GM12874 (cell line): Measurements from ENCODE around the gene TECTA.

ENCODE experiments used
- TF ChIP-seq, protein P1 (sequence below): IDR thresholded peaks from 2 replicates; pipeline ENCODE4 v1.5.1; 2011; ENCODE audit warnings: low read depth, mild to moderate bottlenecking, control low read depth, low read length, moderate library complexity; ENCODE audit not compliant: insufficient read depth

Gene TECTA

DNA sequence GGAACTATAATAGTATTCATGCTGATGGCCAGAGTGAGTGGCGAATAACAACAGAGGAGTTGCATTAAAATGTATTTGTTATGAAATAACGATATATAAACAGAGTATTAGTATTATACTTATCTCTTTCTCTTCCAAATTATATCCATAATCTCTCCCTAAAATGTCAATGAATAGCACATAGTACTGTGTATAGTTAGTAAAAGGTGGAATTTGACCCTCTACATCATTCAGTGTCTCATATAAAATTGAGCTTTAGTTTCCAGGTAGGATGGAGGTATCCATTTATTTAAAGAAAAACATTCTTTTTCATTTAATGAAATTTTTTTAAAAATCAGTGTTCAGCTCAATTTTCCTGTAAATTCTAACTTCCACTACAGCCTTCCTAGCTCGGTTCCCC lies 34.4 kb upstream of the TECTA start:
- TF ChIP-seq, protein P1, sequence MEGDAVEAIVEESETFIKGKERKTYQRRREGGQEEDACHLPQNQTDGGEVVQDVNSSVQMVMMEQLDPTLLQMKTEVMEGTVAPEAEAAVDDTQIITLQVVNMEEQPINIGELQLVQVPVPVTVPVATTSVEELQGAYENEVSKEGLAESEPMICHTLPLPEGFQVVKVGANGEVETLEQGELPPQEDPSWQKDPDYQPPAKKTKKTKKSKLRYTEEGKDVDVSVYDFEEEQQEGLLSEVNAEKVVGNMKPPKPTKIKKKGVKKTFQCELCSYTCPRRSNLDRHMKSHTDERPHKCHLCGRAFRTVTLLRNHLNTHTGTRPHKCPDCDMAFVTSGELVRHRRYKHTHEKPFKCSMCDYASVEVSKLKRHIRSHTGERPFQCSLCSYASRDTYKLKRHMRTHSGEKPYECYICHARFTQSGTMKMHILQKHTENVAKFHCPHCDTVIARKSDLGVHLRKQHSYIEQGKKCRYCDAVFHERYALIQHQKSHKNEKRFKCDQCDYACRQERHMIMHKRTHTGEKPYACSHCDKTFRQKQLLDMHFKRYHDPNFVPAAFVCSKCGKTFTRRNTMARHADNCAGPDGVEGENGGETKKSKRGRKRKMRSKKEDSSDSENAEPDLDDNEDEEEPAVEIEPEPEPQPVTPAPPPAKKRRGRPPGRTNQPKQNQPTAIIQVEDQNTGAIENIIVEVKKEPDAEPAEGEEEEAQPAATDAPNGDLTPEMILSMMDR = no peak

DNA sequence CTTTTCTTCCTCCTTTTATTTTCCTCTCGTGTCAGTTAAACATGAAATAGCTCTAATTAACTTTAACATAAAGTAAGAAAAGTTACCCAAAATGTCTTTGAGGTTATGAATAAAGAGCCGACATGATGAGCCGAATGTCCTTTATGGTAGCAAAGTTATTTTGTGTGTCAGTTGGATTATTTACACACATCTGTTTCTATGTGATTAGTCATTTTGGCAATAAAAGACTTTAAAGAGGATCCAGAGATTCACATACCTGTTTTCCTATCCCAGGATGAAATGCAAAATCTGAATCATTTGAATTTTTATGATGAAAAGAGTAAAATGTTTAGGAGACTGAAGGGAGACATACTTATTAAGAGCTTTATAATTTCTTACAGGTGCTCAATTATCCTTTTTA lies 34.0 kb upstream of the TECTA start:
- TF ChIP-seq, protein P1 = no peak

DNA sequence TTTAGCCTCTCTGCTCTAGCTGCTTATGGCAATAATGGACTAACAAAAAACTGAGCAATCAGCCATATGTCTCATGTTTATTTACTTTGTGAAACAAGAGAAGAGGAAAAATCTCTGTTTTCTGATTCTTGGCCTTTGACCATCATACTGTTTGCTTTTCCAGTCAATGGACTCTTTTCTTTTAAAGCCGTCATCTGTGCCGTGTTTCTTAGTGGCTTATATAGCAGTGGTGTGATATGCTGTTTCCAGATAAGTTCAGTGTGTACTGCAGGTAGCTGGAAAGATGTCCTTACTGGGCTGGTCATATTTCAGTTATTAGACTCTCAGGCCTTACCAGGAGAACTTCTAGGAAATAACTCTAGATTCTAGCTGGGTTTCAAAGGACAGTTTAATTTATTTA lies 33.6 kb upstream of the TECTA start:
- TF ChIP-seq, protein P1 = no peak

DNA sequence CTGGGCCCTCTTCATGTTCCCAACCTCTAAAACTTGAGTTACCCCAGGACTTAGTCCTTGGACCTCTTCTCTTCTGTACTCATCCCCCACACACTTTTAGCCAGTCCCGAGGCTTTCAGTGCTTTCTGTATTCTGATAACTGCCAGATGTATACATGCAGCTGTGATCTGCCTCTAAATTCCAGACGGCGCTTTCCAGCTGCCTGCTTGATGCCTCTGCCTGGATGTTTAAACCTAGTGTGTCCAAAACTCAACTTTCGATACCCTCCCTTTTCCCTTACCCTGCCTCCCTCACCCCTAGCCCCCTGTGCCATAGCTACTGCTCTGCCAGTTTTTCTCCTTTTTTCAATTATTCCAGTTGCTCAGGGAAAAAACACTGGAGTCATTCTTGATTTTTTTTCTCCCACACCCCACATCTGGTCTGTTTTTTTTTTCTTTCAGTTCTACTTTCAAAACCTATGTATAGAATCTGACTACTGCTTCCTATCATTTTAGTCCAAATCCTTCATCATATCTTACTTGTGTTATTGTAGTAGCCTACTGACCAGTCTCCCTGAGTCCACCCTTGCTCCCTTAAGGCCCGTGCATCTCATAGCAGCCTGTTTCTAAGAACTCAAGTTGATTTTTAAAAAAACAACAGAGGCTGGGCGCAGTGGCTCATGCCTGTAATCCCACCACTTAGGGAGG lies 32.9 kb upstream of the TECTA start:
- TF ChIP-seq, protein P1 = no peak

DNA sequence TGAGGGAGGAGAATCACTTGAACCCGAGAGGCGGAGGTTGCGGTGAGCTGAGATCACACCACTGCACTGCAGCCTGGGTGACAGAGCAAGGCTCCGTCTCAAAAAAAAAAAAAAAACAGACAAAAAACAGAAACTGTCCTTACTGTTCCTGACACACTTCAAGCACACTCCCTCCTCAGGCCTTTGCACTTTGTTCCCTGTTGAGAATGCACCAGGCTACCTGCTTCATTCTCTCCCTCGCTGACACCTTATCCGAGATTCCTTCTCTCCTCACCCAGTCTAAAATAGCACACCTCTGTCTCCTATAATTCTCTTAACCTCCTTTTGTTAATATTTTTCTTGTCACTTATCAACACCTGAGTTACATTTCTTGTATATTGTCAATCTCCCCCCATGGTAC lies 32.3 kb upstream of the TECTA start:
- TF ChIP-seq, protein P1 = no peak

DNA sequence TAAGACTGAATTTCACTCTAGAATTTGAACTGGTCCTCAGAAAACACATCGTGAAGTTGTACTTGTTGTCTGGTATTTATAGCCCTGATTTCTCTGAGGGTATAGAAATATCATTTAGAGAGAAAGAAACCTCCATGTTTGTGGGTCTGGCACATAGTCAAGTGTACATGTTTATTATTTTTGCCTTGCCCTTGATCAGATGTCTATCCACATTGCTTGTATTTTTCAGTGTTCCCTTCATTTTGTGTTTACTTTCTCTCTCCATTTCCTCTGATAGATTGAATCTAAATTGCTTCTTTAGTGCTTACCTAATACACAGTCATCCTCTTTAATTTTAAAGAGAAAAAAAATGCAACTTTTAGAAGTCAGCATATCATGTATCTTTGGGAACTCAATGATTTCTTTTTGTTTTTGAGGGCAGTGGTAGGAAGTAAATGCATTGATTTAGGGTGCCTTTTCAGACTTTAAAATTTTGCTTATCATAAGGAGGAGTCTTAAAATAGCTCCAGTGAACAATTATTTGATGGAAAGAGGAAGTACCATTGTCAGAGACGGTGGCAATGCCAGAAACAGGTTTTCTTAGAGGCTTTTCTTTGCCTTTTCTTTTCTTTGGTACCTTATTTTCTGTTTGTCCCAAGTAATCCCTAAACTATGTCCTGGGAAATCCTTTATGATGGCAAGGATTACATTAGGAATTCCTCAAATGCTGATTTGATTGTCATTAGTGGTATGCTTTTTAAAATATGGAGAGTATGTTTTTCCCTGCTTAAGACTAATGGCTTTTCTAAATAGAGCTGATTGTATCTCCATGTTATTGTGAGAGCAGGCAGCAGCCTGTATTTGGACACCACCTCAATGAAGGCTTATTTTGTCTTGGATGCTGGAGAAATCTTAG lies 29.8 kb upstream of the TECTA start:
- TF ChIP-seq, protein P1 = no peak

DNA sequence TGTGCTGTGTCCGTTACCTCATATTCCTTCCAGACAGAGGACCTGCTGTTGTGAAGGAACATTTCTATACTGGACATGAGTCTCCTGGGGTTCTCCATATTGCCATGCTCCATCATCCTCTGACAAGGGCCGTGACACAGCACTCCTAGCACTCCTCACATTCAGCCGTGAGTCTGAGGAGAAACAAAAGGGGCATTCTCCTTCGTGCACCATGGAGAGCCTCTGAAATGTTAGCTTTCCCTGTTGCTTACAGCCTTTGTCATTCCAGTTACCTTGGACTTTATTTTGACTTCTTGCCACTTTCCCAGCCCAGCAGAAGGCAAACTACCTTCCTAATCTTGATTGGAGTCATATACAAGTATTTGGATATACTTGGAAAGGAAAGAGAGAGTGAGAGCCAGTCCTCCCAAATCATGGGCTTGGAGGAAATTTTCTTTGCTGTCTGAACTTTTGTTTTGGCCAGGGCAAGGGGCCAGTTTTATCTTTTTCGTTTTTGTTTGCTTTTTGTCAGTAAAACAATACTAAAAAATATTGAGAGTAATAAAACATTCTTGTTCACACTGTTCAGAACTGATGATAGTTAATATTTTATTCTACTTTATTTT lies 29.1 kb upstream of the TECTA start:
- TF ChIP-seq, protein P1 = no peak
